Measurements from ENCODE around the gene MPL.

GRCh38 chr1:43288058-43288784, 49.4 kb upstream of the MPL start:
- TF ChIP-seq CTCF (IDR thresholded peaks at IDR 0.05; ENCODE audit: poor library complexity) (no peak), EZH2 (IDR thresholded peaks at IDR 0.05; ENCODE audit: borderline replicate concordance) (no peak), EZH2phosphoT487 (IDR thresholded peaks at IDR 0.05; ENCODE audit: low read depth, severe bottlenecking, unreplicated experiment) (no peak)

Data from hepatocyte (in vitro differentiated cells).